Measurements from ENCODE around the gene NUMBL. TPM values are rescaled to one million over a fixed set of nuclear protein-coding genes. Genes with fewer than 3 reads are reported as not detected.
A peak's percentile ranks its signal among the peaks of the same experiment; 100 is the strongest.

The NUMBL gene
- total and polyA plus RNA-seq, 9 of the 15 experiments (the other 6 are each of a cell fraction or from before 2014, with no cell fraction given), result 0.39 to 38.6 (median 6.6) TPM

DNA sequence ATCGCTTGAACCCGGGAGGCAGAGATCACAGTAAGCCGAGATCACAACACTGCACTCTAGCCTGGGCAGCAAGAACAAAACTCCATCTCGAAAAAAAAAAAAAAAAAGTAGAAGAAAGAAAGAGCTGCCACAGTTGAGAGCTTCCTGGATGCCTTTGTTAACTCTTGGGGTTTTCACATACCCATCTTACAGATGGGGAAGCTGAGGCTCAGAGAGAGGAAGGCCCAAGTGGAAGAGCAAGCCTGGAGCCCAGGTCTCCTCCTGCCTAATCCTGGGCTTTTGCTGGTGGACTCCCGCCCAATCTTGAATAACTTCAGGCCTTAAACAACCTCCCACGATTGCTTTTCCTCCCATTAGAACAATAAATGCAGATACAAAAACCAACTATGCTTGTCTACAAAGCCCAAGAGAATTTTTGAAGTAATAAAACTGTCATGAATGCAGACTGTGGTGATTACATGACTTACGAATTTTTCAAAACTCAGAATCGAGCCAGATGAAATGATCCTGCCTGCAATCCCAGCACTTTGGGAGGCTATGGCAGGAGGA lies 47.6 kb downstream of the NUMBL start (continued):
- TF ChIP-seq, protein P1, sequence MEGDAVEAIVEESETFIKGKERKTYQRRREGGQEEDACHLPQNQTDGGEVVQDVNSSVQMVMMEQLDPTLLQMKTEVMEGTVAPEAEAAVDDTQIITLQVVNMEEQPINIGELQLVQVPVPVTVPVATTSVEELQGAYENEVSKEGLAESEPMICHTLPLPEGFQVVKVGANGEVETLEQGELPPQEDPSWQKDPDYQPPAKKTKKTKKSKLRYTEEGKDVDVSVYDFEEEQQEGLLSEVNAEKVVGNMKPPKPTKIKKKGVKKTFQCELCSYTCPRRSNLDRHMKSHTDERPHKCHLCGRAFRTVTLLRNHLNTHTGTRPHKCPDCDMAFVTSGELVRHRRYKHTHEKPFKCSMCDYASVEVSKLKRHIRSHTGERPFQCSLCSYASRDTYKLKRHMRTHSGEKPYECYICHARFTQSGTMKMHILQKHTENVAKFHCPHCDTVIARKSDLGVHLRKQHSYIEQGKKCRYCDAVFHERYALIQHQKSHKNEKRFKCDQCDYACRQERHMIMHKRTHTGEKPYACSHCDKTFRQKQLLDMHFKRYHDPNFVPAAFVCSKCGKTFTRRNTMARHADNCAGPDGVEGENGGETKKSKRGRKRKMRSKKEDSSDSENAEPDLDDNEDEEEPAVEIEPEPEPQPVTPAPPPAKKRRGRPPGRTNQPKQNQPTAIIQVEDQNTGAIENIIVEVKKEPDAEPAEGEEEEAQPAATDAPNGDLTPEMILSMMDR (IDR thresholded peaks at IDR 0.05 in 2 of 3, conservative IDR thresholded peaks at IDR 0.05 in 1 of 3; ENCODE audit: insufficient read depth in 2 of 3, low read depth in 1 of 3, low read length in 3 of 3), result no peak
- TF ChIP-seq BCOR (IDR thresholded peaks at IDR 0.05) (peak; percentile 85), DNMT1 (IDR thresholded peaks at IDR 0.05) (no peak), SAFB (IDR thresholded peaks at IDR 0.05; ENCODE audit: borderline replicate concordance, low read depth, low read length) (no peak), ZNF316 (IDR thresholded peaks at IDR 0.05) (no peak), RBM25 (IDR thresholded peaks at IDR 0.05; ENCODE audit: low read depth, low read length, severe bottlenecking) (peak; percentile 93), ATF7 (IDR thresholded peaks at IDR 0.05) (no peak), TAF15 (IDR thresholded peaks at IDR 0.05; ENCODE audit: low read depth, low read length) (no peak), SMAD4 (CRISPR knock-in tag; conservative IDR thresholded peaks at IDR 0.05) (no peak), ESRRB (CRISPR knock-in tag; IDR thresholded peaks at IDR 0.05; ENCODE audit: borderline replicate concordance) (no peak), NFE2 (IDR thresholded peaks at IDR 0.05; ENCODE audit: low read depth) (no peak), KDM1A (IDR thresholded peaks at IDR 0.05) (peak; percentile 22 to 50; a peak in 2 of 4 replicates)
- TF ChIP-seq, protein P2, sequence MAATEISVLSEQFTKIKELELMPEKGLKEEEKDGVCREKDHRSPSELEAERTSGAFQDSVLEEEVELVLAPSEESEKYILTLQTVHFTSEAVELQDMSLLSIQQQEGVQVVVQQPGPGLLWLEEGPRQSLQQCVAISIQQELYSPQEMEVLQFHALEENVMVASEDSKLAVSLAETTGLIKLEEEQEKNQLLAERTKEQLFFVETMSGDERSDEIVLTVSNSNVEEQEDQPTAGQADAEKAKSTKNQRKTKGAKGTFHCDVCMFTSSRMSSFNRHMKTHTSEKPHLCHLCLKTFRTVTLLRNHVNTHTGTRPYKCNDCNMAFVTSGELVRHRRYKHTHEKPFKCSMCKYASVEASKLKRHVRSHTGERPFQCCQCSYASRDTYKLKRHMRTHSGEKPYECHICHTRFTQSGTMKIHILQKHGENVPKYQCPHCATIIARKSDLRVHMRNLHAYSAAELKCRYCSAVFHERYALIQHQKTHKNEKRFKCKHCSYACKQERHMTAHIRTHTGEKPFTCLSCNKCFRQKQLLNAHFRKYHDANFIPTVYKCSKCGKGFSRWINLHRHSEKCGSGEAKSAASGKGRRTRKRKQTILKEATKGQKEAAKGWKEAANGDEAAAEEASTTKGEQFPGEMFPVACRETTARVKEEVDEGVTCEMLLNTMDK (IDR thresholded peaks at IDR 0.05; ENCODE audit: borderline replicate concordance, insufficient read depth, low read depth, low read length, poor library complexity, severe bottlenecking), result no peak
- TF ChIP-seq, protein P3, sequence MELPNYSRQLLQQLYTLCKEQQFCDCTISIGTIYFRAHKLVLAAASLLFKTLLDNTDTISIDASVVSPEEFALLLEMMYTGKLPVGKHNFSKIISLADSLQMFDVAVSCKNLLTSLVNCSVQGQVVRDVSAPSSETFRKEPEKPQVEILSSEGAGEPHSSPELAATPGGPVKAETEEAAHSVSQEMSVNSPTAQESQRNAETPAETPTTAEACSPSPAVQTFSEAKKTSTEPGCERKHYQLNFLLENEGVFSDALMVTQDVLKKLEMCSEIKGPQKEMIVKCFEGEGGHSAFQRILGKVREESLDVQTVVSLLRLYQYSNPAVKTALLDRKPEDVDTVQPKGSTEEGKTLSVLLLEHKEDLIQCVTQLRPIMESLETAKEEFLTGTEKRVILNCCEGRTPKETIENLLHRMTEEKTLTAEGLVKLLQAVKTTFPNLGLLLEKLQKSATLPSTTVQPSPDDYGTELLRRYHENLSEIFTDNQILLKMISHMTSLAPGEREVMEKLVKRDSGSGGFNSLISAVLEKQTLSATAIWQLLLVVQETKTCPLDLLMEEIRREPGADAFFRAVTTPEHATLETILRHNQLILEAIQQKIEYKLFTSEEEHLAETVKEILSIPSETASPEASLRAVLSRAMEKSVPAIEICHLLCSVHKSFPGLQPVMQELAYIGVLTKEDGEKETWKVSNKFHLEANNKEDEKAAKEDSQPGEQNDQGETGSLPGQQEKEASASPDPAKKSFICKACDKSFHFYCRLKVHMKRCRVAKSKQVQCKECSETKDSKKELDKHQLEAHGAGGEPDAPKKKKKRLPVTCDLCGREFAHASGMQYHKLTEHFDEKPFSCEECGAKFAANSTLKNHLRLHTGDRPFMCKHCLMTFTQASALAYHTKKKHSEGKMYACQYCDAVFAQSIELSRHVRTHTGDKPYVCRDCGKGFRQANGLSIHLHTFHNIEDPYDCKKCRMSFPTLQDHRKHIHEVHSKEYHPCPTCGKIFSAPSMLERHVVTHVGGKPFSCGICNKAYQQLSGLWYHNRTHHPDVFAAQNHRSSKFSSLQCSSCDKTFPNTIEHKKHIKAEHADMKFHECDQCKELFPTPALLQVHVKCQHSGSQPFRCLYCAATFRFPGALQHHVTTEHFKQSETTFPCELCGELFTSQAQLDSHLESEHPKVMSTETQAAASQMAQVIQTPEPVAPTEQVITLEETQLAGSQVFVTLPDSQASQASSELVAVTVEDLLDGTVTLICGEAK (IDR thresholded peaks at IDR 0.05), result no peak
- TF ChIP-seq, protein P3 (CRISPR knock-in tag; IDR thresholded peaks at IDR 0.05), result no peak

All from K562 (cell line).